Stomach (tissue), 9 donors: ENCODE data around the gene ALG14. TPM values are rescaled to one million over a fixed set of nuclear protein-coding genes. Genes with fewer than 3 reads are reported as not detected.

Experiments used
- DNase-seq, 2 donors: peaks; one replicate each; pipeline versions ENCODE4 v3.0.0 to v3.0.0-alpha.2; 2013 to 2019
- H3K27ac ChIP-seq, 5 donors: fragments of 200-600 bp in 4 of 5; sonication (generic) in 4 of 5; one replicate each; pipeline ENCODE4 v1.5.1; 2013 to 2019; ENCODE audit warnings: mild to moderate bottlenecking in 1 of 5, moderate library complexity in 1 of 5
- H3K27me3 ChIP-seq, 3 donors: fragments of 200-600 bp; sonication (generic); one replicate each; pipeline ENCODE4 v1.5.1; 2017 to 2019; ENCODE audit warnings: mixed run types in 1 of 3
- H3K36me3 ChIP-seq, 4 donors: fragments of 200-600 bp; sonication (generic); 1 replicate in 3 of 4; 2 replicates in 1 of 4; pipeline ENCODE4 v1.5.1; 2016 to 2019
- H3K4me1 ChIP-seq, 4 donors: fragments of 200-600 bp; sonication (generic); one replicate each; pipeline ENCODE4 v1.5.1; 2016 to 2019
- H3K4me3 ChIP-seq, 4 donors: fragments of 200-600 bp; sonication (generic) in 3 of 4; one replicate each; pipeline ENCODE4 v1.5.1; 2016 to 2019; ENCODE audit warnings: mild to moderate bottlenecking in 1 of 4
- H3K9me3 ChIP-seq, 4 donors: fragments of 200-600 bp; sonication (generic); one replicate each; pipeline ENCODE4 v1.5.1; 2016 to 2019
- EP300 ChIP-seq: sonication (generic); formaldehyde crosslinking; IDR thresholded peaks from one replicate; pipeline ENCODE4 v1.6.1; 2017; ENCODE audit warnings: antibody characterized with exemption
- POLR2A ChIP-seq, 4 donors: fragments of 450-650 bp; IDR thresholded peaks; one replicate each; pipeline ENCODE4 v1.6.1; 2016; ENCODE audit warnings: antibody characterized with exemption in 4 of 4, control low read depth in 2 of 4, mild to moderate bottlenecking in 1 of 4, moderate library complexity in 1 of 4
- POLR2AphosphoS5 ChIP-seq, 3 donors: sonication (generic); formaldehyde crosslinking; IDR thresholded peaks; one replicate each; pipeline ENCODE4 v1.6.1; 2016; ENCODE audit warnings: antibody characterized with exemption in 3 of 3
- WGBS, 5 donors: extraction: QIAGEN DNeasy Blood & Tissue Kit in 3 of 5; methylation state at CpG; one replicate each; pipeline versions ENCODE4 v1.1.5 to v1.1.7; 2013 to 2018; 5-methylcytosine and 5-hydroxymethylcytosine counted together
- intact Hi-C: fragments of 100-400 bp; cut with DNase I; formaldehyde crosslinking; loops from one replicate; pipeline ENCODE4 v1.15.1; 2023; ENCODE audit warnings: low total_unique reads
- polyA plus RNA-seq, 3 donors: library from polyadenylated mRNA; stranded (reverse); fragments of 200-250 nt; gene quantifications; one replicate each; pipeline ENCODE4 v1.2.3, GENCODE V29; 2013
- total RNA-seq, 5 donors: library from RNA; depleted of rRNA; stranded (reverse); fragments of >200 nt; gene quantifications; one replicate each; pipeline versions ENCODE4 v1.1.0 to v1.2.3, GENCODE V29; 2014 to 2016
- TF ChIP-seq, protein P1 (sequence below), 7 experiments: fragments of 450-650 bp in 4 of 7; fragments of 200-600 bp in 3 of 7; sonication (generic) in 3 of 7; IDR thresholded peaks; one replicate each; pipeline ENCODE4 v1.5.1; 2016 to 2019; ENCODE audit warnings: antibody characterized with exemption in 7 of 7, control low read depth in 2 of 7, mild to moderate bottlenecking in 1 of 7
- donor health status: healthy with polysubstance abuse.
- donor health status: Bipolar disorder and iron deficiency.
- donor health status: healthy.

Gene ALG14
- total and polyA plus RNA-seq, 8 donors: under 0.01 to 3.5 (median 1.1) TPM; not detected in 1

DNA sequence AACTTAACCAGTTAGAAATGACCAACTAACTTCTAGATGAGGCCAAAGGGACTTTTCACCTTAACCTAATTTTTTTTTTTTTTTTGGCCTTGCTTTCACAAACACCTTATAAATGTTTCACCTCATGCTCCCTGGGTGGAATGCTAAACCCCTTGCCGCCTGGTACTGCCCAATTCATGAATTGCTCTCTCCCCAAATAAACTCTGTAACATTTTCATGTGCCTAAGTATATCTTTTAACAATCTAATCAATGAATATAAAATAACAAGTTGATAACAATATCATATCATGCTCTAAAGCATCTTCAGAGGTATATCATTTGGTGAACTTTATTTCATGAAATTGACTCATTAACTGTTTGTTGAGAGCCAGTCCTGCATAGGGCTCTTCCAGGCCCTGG is 134.9 kb downstream of the ALG14 start:
- Histone ChIP-seq H3K4me3 (no peak overlapping the region), H3K4me1 (peaks cover 18 to 57% (median 38%) of the 10 kb centered on the region in 4 donors), H3K9me3 (no peaks in the 10 kb centered on the region), H3K36me3 (peaks cover 0 to 9% (median 5%) of the 10 kb centered on the region in 4 donors), H3K27me3 (no peaks in the 10 kb centered on the region), H3K27ac (peak overlapping the region in 1 of 5 donors; percentile 11)
- TF ChIP-seq EP300 (no peak), POLR2AphosphoS5 (IDR thresholded peaks at IDR 0.05) (no peak), POLR2A (IDR thresholded peaks at IDR 0.05) (no peak)
- TF ChIP-seq, protein P1, sequence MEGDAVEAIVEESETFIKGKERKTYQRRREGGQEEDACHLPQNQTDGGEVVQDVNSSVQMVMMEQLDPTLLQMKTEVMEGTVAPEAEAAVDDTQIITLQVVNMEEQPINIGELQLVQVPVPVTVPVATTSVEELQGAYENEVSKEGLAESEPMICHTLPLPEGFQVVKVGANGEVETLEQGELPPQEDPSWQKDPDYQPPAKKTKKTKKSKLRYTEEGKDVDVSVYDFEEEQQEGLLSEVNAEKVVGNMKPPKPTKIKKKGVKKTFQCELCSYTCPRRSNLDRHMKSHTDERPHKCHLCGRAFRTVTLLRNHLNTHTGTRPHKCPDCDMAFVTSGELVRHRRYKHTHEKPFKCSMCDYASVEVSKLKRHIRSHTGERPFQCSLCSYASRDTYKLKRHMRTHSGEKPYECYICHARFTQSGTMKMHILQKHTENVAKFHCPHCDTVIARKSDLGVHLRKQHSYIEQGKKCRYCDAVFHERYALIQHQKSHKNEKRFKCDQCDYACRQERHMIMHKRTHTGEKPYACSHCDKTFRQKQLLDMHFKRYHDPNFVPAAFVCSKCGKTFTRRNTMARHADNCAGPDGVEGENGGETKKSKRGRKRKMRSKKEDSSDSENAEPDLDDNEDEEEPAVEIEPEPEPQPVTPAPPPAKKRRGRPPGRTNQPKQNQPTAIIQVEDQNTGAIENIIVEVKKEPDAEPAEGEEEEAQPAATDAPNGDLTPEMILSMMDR (IDR thresholded peaks at IDR 0.05): no peak
- 38 to 96% (median 90%) methylated on average over 1 of the region's 1 CpG for WGBS, 5 donors
- no peak for DNase-seq
- intact Hi-C loops: no loop called here

DNA sequence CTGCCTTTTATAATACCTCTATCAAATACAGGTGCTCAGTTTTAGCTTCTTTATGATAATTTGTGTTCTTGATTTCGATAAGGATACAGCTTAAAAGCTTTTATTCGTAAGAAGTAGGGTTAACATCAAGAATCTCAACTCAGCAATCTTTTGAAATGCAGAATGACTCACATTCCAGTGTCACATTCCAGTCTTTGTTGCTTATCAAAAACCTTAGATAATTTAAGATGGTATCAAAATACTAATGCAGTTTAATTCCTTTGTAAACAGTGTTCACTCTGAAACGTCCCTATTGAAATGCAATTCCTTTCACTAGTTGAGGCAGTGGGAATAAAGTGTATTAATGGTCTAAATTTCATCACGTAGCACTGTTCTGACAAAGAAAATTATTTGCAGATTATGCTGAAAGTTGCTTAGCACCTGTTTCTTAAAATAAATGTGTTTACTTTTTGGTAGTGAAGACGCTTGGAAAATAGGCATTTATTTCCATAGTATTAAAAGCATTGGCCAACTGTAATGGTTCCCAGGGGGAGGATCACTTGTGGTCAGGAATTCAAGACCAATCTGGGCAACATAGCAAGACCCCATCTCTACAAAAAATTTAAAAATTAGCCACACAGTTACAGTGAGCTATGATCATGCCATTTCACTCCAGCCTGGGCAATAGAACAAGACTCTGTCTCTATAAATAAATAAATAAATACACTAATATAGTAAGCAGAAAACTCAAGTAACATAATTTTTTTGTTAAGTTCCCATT is 135.7 kb downstream of the ALG14 start:
- H3K4me3 ChIP-seq: no peak overlapping the region
- TF ChIP-seq, protein P1 (IDR thresholded peaks at IDR 0.05): no peak
- TF ChIP-seq POLR2AphosphoS5 (IDR thresholded peaks at IDR 0.05): peak in 2 of 3 donors; percentile 14 to 44
- H3K27ac ChIP-seq: peak overlapping the region in 3 of 5 donors; percentile 47 to 57 (median 51)
- peaks cover 0 to 17% (median 11%) of the 10 kb centered on the region in 4 donors for H3K36me3 ChIP-seq
- H3K4me1 ChIP-seq: peaks cover 11 to 50% (median 32%) of the 10 kb centered on the region in 4 donors
- 20 to 46% (median 37%) methylated on average over 5 of the region's 5 CpGs for WGBS, 5 donors
- no peaks in the 10 kb centered on the region for H3K9me3 ChIP-seq
- DNase-seq: no peak
- H3K27me3 ChIP-seq: no peaks in the 10 kb centered on the region
- intact Hi-C loops: no loop called here

DNA sequence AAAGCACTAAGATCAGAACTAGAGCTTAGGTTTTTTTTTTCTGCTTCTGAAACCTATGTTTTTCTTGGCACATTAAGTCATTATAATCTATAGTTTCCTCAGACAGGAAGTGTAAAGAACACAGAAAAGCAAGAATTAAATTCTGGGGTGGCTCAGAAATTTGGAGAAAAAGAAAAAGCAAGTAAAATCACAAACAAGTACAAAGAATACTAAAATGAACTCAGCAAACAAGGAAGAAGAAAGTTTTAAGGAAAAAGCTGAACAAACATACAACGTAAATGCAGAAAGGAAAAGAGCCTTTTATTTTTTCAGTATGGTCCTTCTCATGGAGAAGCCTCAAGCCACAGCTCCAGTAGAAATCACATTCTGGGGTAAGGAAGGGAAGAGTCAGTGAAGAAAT is 137.3 kb downstream of the ALG14 start:
- peaks cover 0 to 19% (median 11%) of the 10 kb centered on the region in 4 donors for H3K36me3 ChIP-seq
- peaks cover 5 to 46% (median 35%) of the 10 kb centered on the region in 4 donors for H3K4me1 ChIP-seq
- no peaks in the 10 kb centered on the region for H3K9me3 ChIP-seq
- peak overlapping the region in 4 of 5 donors; percentile 25 to 57 (median 49) for H3K27ac ChIP-seq
- 21 to 50% (median 35%) methylated on average over 1 of the region's 1 CpG for WGBS, 5 donors
- intact Hi-C loops: no loop called here
- no peaks in the 10 kb centered on the region for H3K27me3 ChIP-seq
- DNase-seq: no peak
- TF ChIP-seq POLR2A (IDR thresholded peaks at IDR 0.05) (no peak), POLR2AphosphoS5 (IDR thresholded peaks at IDR 0.05) (no peak), EP300 (no peak)
- TF ChIP-seq, protein P1 (IDR thresholded peaks at IDR 0.05): no peak
- no peak overlapping the region for H3K4me3 ChIP-seq

GRCh38 chr1:94935034-94935433 is 137.7 kb downstream of the ALG14 start:
- no peak for TF ChIP-seq EP300
- TF ChIP-seq POLR2AphosphoS5 (IDR thresholded peaks at IDR 0.05): no peak
- TF ChIP-seq, protein P1 (IDR thresholded peaks at IDR 0.05): no peak
- no peak for TF ChIP-seq POLR2A (IDR thresholded peaks at IDR 0.05)
- Histone ChIP-seq H3K9me3 (no peaks in the 10 kb centered on the region), H3K27me3 (no peaks in the 10 kb centered on the region), H3K36me3 (peaks cover 0 to 19% (median 11%) of the 10 kb centered on the region in 4 donors), H3K4me1 (peaks cover 5 to 50% (median 39%) of the 10 kb centered on the region in 4 donors), H3K4me3 (no peak overlapping the region), H3K27ac (peak overlapping the region in 2 of 5 donors; percentile 47 to 57)
- whole genome bisulfite sequencing, 5 donors: 32 to 84% (median 45%) methylated on average over 1 of the region's 1 CpG
- DNase-seq: no peak
- intact Hi-C loops: no loop called here
